ENCODE measurements around the gene ITPRIPL2. TPM values are rescaled to one million over a fixed set of nuclear protein-coding genes. Genes with fewer than 3 reads are reported as not detected.

ITPRIPL2 gene
- total RNA-seq, 2 experiments from 2014 or later = not detected

GRCh38 chr16:19095654-19096053 lies 18.1 kb upstream of the ITPRIPL2 start:
- TF ChIP-seq EZH2phosphoT487 (IDR thresholded peaks at IDR 0.05; ENCODE audit: borderline replicate concordance, low read depth, low read length) = no peak
- TF ChIP-seq CTCF (conservative IDR thresholded peaks at IDR 0.05; ENCODE audit: low read length) = no peak
- H3K9me3 ChIP-seq (ENCODE audit: low read length) = peaks cover 30% of the 10 kb centered on the region; the same call in 1 of the 2 replicates
- no peaks in the 10 kb centered on the region for H3K36me3 ChIP-seq (ENCODE audit: insufficient read depth, low read length)
- no peaks in the 10 kb centered on the region for H3K9me2 ChIP-seq (ENCODE audit: insufficient read depth, low read length)
- BruUV-seq (replicated peaks) = no TSS peak
- H3K4me1 ChIP-seq (ENCODE audit: insufficient read depth, low read length, poor library complexity, severe bottlenecking) = peaks cover 8% of the 10 kb centered on the region
- peak overlapping the region; percentile 67; the same call in 1 of the 2 replicates for H2AFZ ChIP-seq (ENCODE audit: low read length)
- DNase-seq (ENCODE audit: low spot score) = no peak
- H3K4me3 ChIP-seq (ENCODE audit: low read depth, low read length, poor library complexity, severe bottlenecking) = no peak overlapping the region
- H3K79me2 ChIP-seq (ENCODE audit: insufficient read depth, low read depth, low read length) = no peaks in the 10 kb centered on the region
- no peak overlapping the region for H3K27ac ChIP-seq (ENCODE audit: low read depth, low read length, poor library complexity, severe bottlenecking)
- CTCF ChIA-PET (ENCODE audit: unreplicated experiment) = no interaction called here
- H4K20me1 ChIP-seq (ENCODE audit: insufficient read depth, low read length) = no peaks in the 10 kb centered on the region
- POLR2A ChIA-PET = interaction anchor here (0.6 kb wide), 1 partner anchor 257 kb away, joined by 3 read pairs; no protein-coding TSS in a partner anchor
- H3K4me2 ChIP-seq (ENCODE audit: low read length) = no peak overlapping the region
- intact Hi-C loops (cut with micrococcal nuclease; ENCODE audit: unreplicated experiment) = no loop called here

- Histone ChIP-seq H3K4me3 (ENCODE audit: low read depth, low read length, poor library complexity, severe bottlenecking) (no peak overlapping the region), H3K79me2 (ENCODE audit: insufficient read depth, low read depth, low read length) (no peaks in the 10 kb centered on the region), H3K27ac (ENCODE audit: low read depth, low read length, poor library complexity, severe bottlenecking) (no peak overlapping the region), H3K4me1 (ENCODE audit: insufficient read depth, low read length, poor library complexity, severe bottlenecking) (peaks cover 8% of the 10 kb centered on the region), H4K20me1 (ENCODE audit: insufficient read depth, low read length) (no peaks in the 10 kb centered on the region), H3K4me2 (ENCODE audit: low read length) (no peak overlapping the region), H3K9me3 (ENCODE audit: low read length) (peaks cover 25% of the 10 kb centered on the region; the same call in 1 of the 2 replicates), H3K9me2 (ENCODE audit: insufficient read depth, low read length) (no peaks in the 10 kb centered on the region), H2AFZ (ENCODE audit: low read length) (no peak overlapping the region), H3K36me3 (ENCODE audit: insufficient read depth, low read length) (no peaks in the 10 kb centered on the region)
- DNase-seq (ENCODE audit: low spot score) = no peak
- intact Hi-C loops (cut with micrococcal nuclease; ENCODE audit: unreplicated experiment) = no loop called here
- ChIA-PET CTCF (ENCODE audit: unreplicated experiment) (no interaction called here), POLR2A (no interaction called here)
- BruUV-seq (replicated peaks) = no TSS peak
- TF ChIP-seq EZH2phosphoT487 (IDR thresholded peaks at IDR 0.05; ENCODE audit: borderline replicate concordance, low read depth, low read length) = no peak
Observed at GRCh38 chr16:19098173-19098572, 15.6 kb upstream of the ITPRIPL2 start.

- CTCF ChIA-PET (ENCODE audit: unreplicated experiment) = no interaction called here
- no peak for DNase-seq (ENCODE audit: low spot score)
- Histone ChIP-seq H4K20me1 (ENCODE audit: insufficient read depth, low read length) (no peaks in the 10 kb centered on the region), H3K9me3 (ENCODE audit: low read length) (peaks cover 13% of the 10 kb centered on the region; the same call in 1 of the 2 replicates), H3K27ac (ENCODE audit: low read depth, low read length, poor library complexity, severe bottlenecking) (no peak overlapping the region), H3K9me2 (ENCODE audit: insufficient read depth, low read length) (no peaks in the 10 kb centered on the region), H3K4me2 (ENCODE audit: low read length) (no peak overlapping the region), H3K4me1 (ENCODE audit: insufficient read depth, low read length, poor library complexity, severe bottlenecking) (peaks cover 5% of the 10 kb centered on the region), H3K4me3 (ENCODE audit: low read depth, low read length, poor library complexity, severe bottlenecking) (no peak overlapping the region), H2AFZ (ENCODE audit: low read length) (no peak overlapping the region), H3K36me3 (ENCODE audit: insufficient read depth, low read length) (no peaks in the 10 kb centered on the region), H3K79me2 (ENCODE audit: insufficient read depth, low read depth, low read length) (no peaks in the 10 kb centered on the region)
- POLR2A ChIA-PET = no interaction called here
- BruUV-seq (replicated peaks) = no TSS peak
- intact Hi-C loops (cut with micrococcal nuclease; ENCODE audit: unreplicated experiment) = no loop called here
- TF ChIP-seq CTCF (conservative IDR thresholded peaks at IDR 0.05; ENCODE audit: low read length) (no peak), EZH2phosphoT487 (IDR thresholded peaks at IDR 0.05; ENCODE audit: borderline replicate concordance, low read depth, low read length) (no peak)
Observed at GRCh38 chr16:19102187-19102872, 11.4 kb upstream of the ITPRIPL2 start.

Measured in OCI-LY7 (cell line).